H9 (cell line): Measurements from ENCODE around the gene TMEM238. TPM values are rescaled to one million over a fixed set of nuclear protein-coding genes. Genes with fewer than 3 reads are reported as not detected.
A peak's percentile ranks its signal among the peaks of the same experiment; 100 is the strongest.

Experiments
- DNase-seq: peaks from one replicate; pipeline ENCODE4 v3.0.0-alpha.2; 2017
- H2AFZ ChIP-seq: one replicate; pipeline ENCODE4 v1.6.1; 2013; ENCODE audit warnings: mild to moderate bottlenecking, low read length, control low read depth, moderate library complexity
- H2AK5ac ChIP-seq: 2 replicates; pipeline ENCODE4 v1.6.1; 2013; ENCODE audit warnings: low read length, control low read depth, mixed read lengths; ENCODE audit not compliant: insufficient read length
- H2BK120ac ChIP-seq: one replicate; pipeline ENCODE4 v1.6.1; 2013; ENCODE audit warnings: low read depth, mild to moderate bottlenecking, low read length, control low read depth, inconsistent platforms; ENCODE audit not compliant: poor library complexity, severe bottlenecking
- H2BK12ac ChIP-seq: 2 replicates; pipeline ENCODE4 v1.6.1; 2013; ENCODE audit warnings: low read length, control low read depth, mixed read lengths, low read depth; ENCODE audit not compliant: insufficient read length
- H2BK15ac ChIP-seq: 2 replicates; pipeline ENCODE4 v1.6.1; 2013; ENCODE audit warnings: low read depth, low read length, control low read depth
- H2BK20ac ChIP-seq: one replicate; pipeline ENCODE4 v1.6.1; 2013; ENCODE audit warnings: low read depth, mild to moderate bottlenecking, low read length, control low read depth, inconsistent platforms; ENCODE audit not compliant: poor library complexity, severe bottlenecking
- H2BK5ac ChIP-seq: 2 replicates; pipeline ENCODE4 v1.6.1; 2013; ENCODE audit warnings: low read length, control low read depth, mixed read lengths; ENCODE audit not compliant: insufficient read length
- H3K14ac ChIP-seq: 2 replicates; pipeline ENCODE4 v1.6.1; 2013; ENCODE audit warnings: low read length, control low read depth; ENCODE audit not compliant: insufficient read depth
- H3K18ac ChIP-seq: 2 replicates; pipeline ENCODE4 v1.6.1; 2013; ENCODE audit warnings: low read depth, mild to moderate bottlenecking, mixed read lengths, low read length, control low read depth; ENCODE audit not compliant: insufficient read length
- H3K23ac ChIP-seq: 2 replicates; pipeline ENCODE4 v1.6.1; 2013; ENCODE audit warnings: low read length, control low read depth, mixed read lengths, low read depth; ENCODE audit not compliant: insufficient read length
- H3K23me2 ChIP-seq: 2 replicates; pipeline ENCODE4 v1.6.1; 2013; ENCODE audit warnings: low read depth, mild to moderate bottlenecking, mixed read lengths, low read length, control low read depth; ENCODE audit not compliant: insufficient read length, poor library complexity, severe bottlenecking
- H3K27ac ChIP-seq: 2 replicates; pipeline ENCODE4 v1.5.1; 2013; ENCODE audit warnings: low read length, control low read depth, mixed read lengths, low read depth; ENCODE audit not compliant: insufficient read length
- H3K27me3 ChIP-seq: 2 replicates; pipeline ENCODE4 v1.6.1; 2013; ENCODE audit warnings: low read length, control low read depth, inconsistent platforms; ENCODE audit not compliant: insufficient read depth
- H3K4ac ChIP-seq: 2 replicates; pipeline ENCODE4 v1.6.1; 2013; ENCODE audit warnings: low read depth, mild to moderate bottlenecking, control low read depth, inconsistent platforms, low read length, moderate library complexity
- H3K4me1 ChIP-seq: 2 replicates; pipeline ENCODE4 v1.6.1; 2013; ENCODE audit warnings: low read length, control low read depth, inconsistent platforms; ENCODE audit not compliant: insufficient read depth
- H3K4me2 ChIP-seq: 2 replicates; pipeline ENCODE4 v1.6.1; 2013; ENCODE audit warnings: low read length, control low read depth, mixed read lengths; ENCODE audit not compliant: insufficient read length, insufficient read depth
- H3K56ac ChIP-seq: 2 replicates; pipeline ENCODE4 v1.6.1; 2013; ENCODE audit warnings: low read depth, mild to moderate bottlenecking, mixed read lengths, low read length, control low read depth; ENCODE audit not compliant: insufficient read length
- H3K79me1 ChIP-seq: 2 replicates; pipeline ENCODE4 v1.6.1; 2013; ENCODE audit warnings: low read depth, mild to moderate bottlenecking, moderate library complexity, low read length, control low read depth, inconsistent platforms; ENCODE audit not compliant: insufficient read depth, poor library complexity, severe bottlenecking
- H3K79me2 ChIP-seq: 2 replicates; pipeline ENCODE4 v1.6.1; 2013; ENCODE audit warnings: low read length, control low read depth, inconsistent platforms; ENCODE audit not compliant: insufficient read depth
- H3K9ac ChIP-seq: 2 replicates; pipeline ENCODE4 v1.6.1; 2013; ENCODE audit warnings: low read length, control low read depth, mixed read lengths; ENCODE audit not compliant: insufficient read length; ENCODE audit errors: extremely low read depth
- H3K9me3 ChIP-seq: one replicate; pipeline ENCODE4 v1.6.1; 2013; ENCODE audit warnings: low read depth, low read length, inconsistent platforms; ENCODE audit not compliant: control insufficient read depth
- H3T11ph ChIP-seq: one replicate; pipeline ENCODE4 v1.6.1; 2013; ENCODE audit warnings: mild to moderate bottlenecking, low read length, control low read depth, inconsistent platforms
- H4K20me1 ChIP-seq: one replicate; pipeline ENCODE4 v1.6.1; 2013; ENCODE audit not compliant: control insufficient read depth, insufficient read length, insufficient read depth
- H4K5ac ChIP-seq: 2 replicates; pipeline ENCODE4 v1.6.1; 2013; ENCODE audit warnings: low read depth, mild to moderate bottlenecking, mixed read lengths, low read length, control low read depth; ENCODE audit not compliant: insufficient read length
- H4K8ac ChIP-seq: replicated peaks from 2 replicates; pipeline ENCODE4 v1.6.1; 2013; ENCODE audit warnings: low read length, control low read depth, mixed read lengths, low read depth; ENCODE audit not compliant: insufficient read length
- H4K91ac ChIP-seq: 2 replicates; pipeline ENCODE4 v1.6.1; 2013; ENCODE audit warnings: low read depth, mild to moderate bottlenecking, moderate library complexity, mixed read lengths, low read length, control low read depth; ENCODE audit not compliant: insufficient read length
- H3K27ac Mint-ChIP-seq, 3 experiments: 2 replicates in 2 of 3; 3 replicates in 1 of 3; pipeline ENCODE4 v1.8.0; 2020 to 2021; ENCODE audit warnings: mixed read lengths in 3 of 3, mild to moderate bottlenecking in 1 of 3, moderate library complexity in 1 of 3
- H3K27me3 Mint-ChIP-seq: 2 replicates; pipeline ENCODE4 v1.8.0; 2021; ENCODE audit warnings: low read depth, mild to moderate bottlenecking, moderate library complexity, mixed read lengths
- H3K36me3 Mint-ChIP-seq, 3 experiments: 2 replicates in 2 of 3; 3 replicates in 1 of 3; pipeline ENCODE4 v1.8.0; 2020 to 2021; ENCODE audit warnings: low read depth in 3 of 3, mixed read lengths in 3 of 3; ENCODE audit not compliant: insufficient read depth in 1 of 3
- H3K4me1 Mint-ChIP-seq, 2 experiments: 2 replicates each; pipeline ENCODE4 v1.8.0; 2020; ENCODE audit warnings: mixed read lengths in 2 of 2
- H3K4me3 Mint-ChIP-seq, 2 experiments: 2 replicates in 1 of 2; 3 replicates in 1 of 2; pipeline ENCODE4 v1.8.0; 2020 to 2021; ENCODE audit warnings: mild to moderate bottlenecking in 2 of 2, mixed read lengths in 2 of 2, moderate library complexity in 1 of 2
- H3K9me3 Mint-ChIP-seq, 2 experiments: 2 replicates in 1 of 2; 3 replicates in 1 of 2; pipeline ENCODE4 v1.8.0; 2020; ENCODE audit warnings: mild to moderate bottlenecking in 2 of 2, mixed read lengths in 2 of 2, moderate library complexity in 1 of 2
- whole genome bisulfite sequencing: extraction: QIAGEN DNeasy Blood & Tissue Kit; methylation state at CpG from one replicate; pipeline ENCODE4 v1.1.7; 2013; ENCODE audit warnings: missing lambda C conversion rate, low lambda C conversion rate, mixed read lengths; ENCODE audit not compliant: insufficient read length; ENCODE audit errors: extremely low coverage; 5-methylcytosine and 5-hydroxymethylcytosine counted together
- total RNA-seq: library from RNA; stranded (reverse); gene quantifications from 2 replicates; pipeline ENCODE4 v1.2.1, GENCODE V29; 2021
- TF ChIP-seq, protein P1 (sequence below): fragments of 200-600 bp; sonication (generic); conservative IDR thresholded peaks from 3 replicates; pipeline ENCODE4 v1.8.0; 2021; ENCODE audit warnings: antibody characterized with exemption, mild to moderate bottlenecking

Gene TMEM238
- total RNA-seq, 1 experiment from 2014 or later = 4.8 TPM

DNA sequence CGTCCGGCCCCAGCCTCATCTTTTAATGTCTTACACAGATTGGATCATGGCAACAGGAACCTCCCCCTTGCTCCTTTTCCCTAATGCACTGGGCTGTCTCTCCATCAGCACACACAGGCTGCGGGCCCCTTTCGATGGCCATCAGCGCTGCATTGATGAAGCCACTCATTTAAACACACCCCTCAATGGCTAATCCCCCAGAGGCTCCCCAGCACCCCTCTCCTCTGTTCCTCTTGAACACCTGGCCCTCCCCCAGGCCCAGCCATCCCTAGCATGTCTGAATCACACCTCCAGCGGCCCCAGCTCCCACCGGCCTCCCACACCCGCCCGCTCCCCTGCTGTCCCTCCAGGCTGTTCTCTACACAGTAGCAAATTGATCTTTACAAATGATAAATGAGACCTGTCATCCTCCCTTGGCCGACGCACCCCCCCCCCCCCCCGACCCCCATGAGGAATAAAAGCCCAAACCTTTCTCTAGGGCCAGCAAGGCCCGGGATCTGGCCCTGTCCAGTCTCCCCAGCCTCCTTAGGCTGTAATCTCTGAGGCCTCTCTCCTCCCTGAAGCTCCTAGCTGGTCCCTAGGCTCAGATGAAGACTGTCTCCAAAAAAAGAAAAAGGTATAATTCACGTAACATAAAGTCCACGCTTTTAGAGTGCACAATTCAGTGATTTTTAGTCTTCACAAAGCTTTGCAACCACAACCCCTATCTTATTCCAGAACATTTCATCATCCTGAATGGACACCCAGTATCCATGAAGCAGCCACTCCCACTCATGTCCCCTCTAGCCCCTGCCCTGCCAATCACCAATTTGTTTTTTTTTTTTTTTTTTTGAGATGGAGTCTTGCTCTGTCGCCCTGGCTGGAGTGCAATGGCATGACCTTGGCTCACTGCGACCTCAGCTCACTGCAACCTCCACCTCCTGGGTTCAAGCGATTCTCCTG is 9.0 kb upstream of the TMEM238 start:
- no peaks in the 10 kb centered on the region for H3K79me2 ChIP-seq
- no peak overlapping the region for H3K9ac ChIP-seq
- no peak overlapping the region for H3K4me2 ChIP-seq
- H2AK5ac ChIP-seq = no peak overlapping the region
- no peak overlapping the region for H2BK15ac ChIP-seq
- peaks cover 3% of the 10 kb centered on the region for H4K20me1 ChIP-seq
- TF ChIP-seq, protein P1, sequence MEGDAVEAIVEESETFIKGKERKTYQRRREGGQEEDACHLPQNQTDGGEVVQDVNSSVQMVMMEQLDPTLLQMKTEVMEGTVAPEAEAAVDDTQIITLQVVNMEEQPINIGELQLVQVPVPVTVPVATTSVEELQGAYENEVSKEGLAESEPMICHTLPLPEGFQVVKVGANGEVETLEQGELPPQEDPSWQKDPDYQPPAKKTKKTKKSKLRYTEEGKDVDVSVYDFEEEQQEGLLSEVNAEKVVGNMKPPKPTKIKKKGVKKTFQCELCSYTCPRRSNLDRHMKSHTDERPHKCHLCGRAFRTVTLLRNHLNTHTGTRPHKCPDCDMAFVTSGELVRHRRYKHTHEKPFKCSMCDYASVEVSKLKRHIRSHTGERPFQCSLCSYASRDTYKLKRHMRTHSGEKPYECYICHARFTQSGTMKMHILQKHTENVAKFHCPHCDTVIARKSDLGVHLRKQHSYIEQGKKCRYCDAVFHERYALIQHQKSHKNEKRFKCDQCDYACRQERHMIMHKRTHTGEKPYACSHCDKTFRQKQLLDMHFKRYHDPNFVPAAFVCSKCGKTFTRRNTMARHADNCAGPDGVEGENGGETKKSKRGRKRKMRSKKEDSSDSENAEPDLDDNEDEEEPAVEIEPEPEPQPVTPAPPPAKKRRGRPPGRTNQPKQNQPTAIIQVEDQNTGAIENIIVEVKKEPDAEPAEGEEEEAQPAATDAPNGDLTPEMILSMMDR = no peak
- no peak overlapping the region for H3K18ac ChIP-seq
- no peak overlapping the region for H3K27ac ChIP-seq
- no peak for DNase-seq
- H2AFZ ChIP-seq = no peak overlapping the region
- H3K27me3 ChIP-seq = no peaks in the 10 kb centered on the region
- no peak overlapping the region for H3K4ac ChIP-seq
- no peak overlapping the region for H2BK12ac ChIP-seq
- no peak overlapping the region for H4K91ac ChIP-seq
- H3K27me3 Mint-ChIP-seq = peaks cover 2% of the 10 kb centered on the region
- no peak overlapping the region for H3K56ac ChIP-seq
- WGBS = no CpG with 5 or more reads among the region's 18 CpGs
- H4K5ac ChIP-seq = no peak overlapping the region
- peaks cover 48 to 52% of the 10 kb centered on the region in 2 experiments for H3K4me1 Mint-ChIP-seq
- H3K23me2 ChIP-seq = no peaks in the 10 kb centered on the region
- H2BK5ac ChIP-seq = no peak overlapping the region
- H3K4me3 Mint-ChIP-seq = peak overlapping the region; percentile 39 to 54
- H3K36me3 Mint-ChIP-seq = peaks cover 17 to 26% (median 19%) of the 10 kb centered on the region in 3 experiments
- no peaks in the 10 kb centered on the region for H3K9me3 ChIP-seq
- no peak overlapping the region for H3K23ac ChIP-seq
- no peak overlapping the region for H4K8ac ChIP-seq
- H3K27ac Mint-ChIP-seq = peak overlapping the region; percentile 93 to 96 (median 94); a peak in 6 of 7 replicates
- H3T11ph ChIP-seq = no peak overlapping the region
- no peak overlapping the region for H2BK20ac ChIP-seq
- no peaks in the 10 kb centered on the region for H3K9me3 Mint-ChIP-seq
- H2BK120ac ChIP-seq = no peak overlapping the region
- H3K4me1 ChIP-seq = peaks cover 2% of the 10 kb centered on the region
- H3K14ac ChIP-seq = no peak overlapping the region
- H3K79me1 ChIP-seq = peaks cover 3% of the 10 kb centered on the region
